Activated naive CD4-positive, alpha-beta T cell treated with anti-CD3 and anti-CD28 coated beads, Interleukin-2, amount 50 U/mL, for 72 hours (primary cell): ENCODE measurements around the gene BRPF1. TPM values are rescaled to one million over a fixed set of nuclear protein-coding genes. Genes with fewer than 3 reads are reported as not detected.
A peak's percentile ranks its signal among the peaks of the same experiment; 100 is the strongest.

Source experiments
- ATAC-seq, 2 donors: fragments of 150-1000 bp; cut with Tn5 transposase; 2 replicates each; pipeline ENCODE4 v1.10.0; 2021; ENCODE audit warnings: mild to moderate bottlenecking in 2 of 2, moderate library complexity in 2 of 2
- DNase-seq, 2 donors: peaks; one replicate each; pipeline ENCODE4 v3.0.0; 2021 to 2022; ENCODE audit warnings: low spot score in 2 of 2
- H3K27ac Mint-ChIP-seq, 2 donors: one replicate each; pipeline ENCODE4 v1.8.0; 2022; ENCODE audit warnings: mild to moderate bottlenecking in 2 of 2, mixed read lengths in 2 of 2
- H3K36me3 Mint-ChIP-seq, 2 donors: one replicate each; pipeline ENCODE4 v1.8.0; 2022; ENCODE audit warnings: mixed read lengths in 2 of 2
- H3K9me3 Mint-ChIP-seq, 2 donors: one replicate each; pipeline ENCODE4 v1.8.0; 2022; ENCODE audit warnings: mixed read lengths in 2 of 2
- total RNA-seq, 2 donors: library from RNA; stranded (reverse); gene quantifications; one replicate each; pipeline ENCODE4 v1.2.3, GENCODE V29; 2022

The BRPF1 gene
- total RNA-seq, 2 donors from 2014 or later = 24.3 to 37.0 TPM

DNA sequence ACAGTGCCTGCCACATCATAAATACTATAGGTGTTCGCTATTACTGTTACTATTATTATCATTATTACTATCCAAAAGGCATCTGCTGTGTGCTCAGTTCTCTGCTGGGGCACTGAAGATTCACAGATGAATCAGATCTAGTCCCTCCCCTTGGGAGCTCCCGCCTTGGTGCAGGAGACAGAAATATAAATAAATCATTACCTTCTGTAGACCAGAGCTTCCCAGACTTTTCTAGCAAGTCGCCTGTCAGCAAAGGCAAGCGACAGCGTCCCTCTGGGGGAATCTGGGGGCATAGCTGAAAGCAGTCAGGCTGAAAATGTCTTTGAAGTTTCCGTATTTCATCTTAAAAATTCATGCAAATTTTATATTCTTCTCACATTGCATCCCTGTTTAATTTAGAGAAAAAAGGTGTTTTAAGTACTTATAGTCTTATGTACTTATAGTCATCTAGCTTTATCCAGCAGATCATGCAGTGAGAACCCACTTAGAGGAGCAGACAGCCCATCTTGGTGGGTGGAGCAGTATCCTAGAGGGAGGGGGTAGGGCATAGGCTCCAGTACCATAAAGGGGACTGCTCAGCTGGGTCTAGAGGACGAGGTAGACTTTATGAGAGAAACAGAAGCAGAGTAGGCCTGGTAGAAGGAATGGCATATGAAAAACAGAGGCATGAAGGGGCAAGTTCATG is 10.4 kb upstream of the BRPF1 start:
- ATAC-seq (no peak), DNase-seq (no peak)
- no peaks in the 10 kb centered on the region for H3K36me3 Mint-ChIP-seq
- H3K9me3 Mint-ChIP-seq = no peaks in the 10 kb centered on the region
- H3K27ac Mint-ChIP-seq = no peak overlapping the region

DNA sequence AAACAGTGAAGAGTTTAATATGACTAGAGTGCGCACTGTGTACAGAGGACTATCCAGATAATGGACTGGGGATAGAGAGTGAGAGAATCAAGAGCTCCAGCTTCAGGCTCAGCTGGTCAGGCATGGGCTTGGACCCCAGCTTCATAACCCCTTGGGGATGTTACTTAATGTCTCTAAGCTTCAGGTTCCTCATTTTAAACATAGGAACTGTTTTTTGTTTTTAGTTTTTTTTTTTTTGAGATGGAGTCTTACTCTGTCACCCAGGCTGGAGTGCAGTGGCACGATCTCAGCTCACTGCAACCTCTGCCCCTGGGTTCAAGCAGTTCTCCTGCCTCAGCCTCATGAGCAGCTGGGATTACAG is 9.9 kb upstream of the BRPF1 start:
- Mint-ChIP-seq H3K9me3 (no peaks in the 10 kb centered on the region), H3K27ac (no peak overlapping the region), H3K36me3 (no peaks in the 10 kb centered on the region)
- no peak for DNase-seq
- no peak for ATAC-seq

DNA sequence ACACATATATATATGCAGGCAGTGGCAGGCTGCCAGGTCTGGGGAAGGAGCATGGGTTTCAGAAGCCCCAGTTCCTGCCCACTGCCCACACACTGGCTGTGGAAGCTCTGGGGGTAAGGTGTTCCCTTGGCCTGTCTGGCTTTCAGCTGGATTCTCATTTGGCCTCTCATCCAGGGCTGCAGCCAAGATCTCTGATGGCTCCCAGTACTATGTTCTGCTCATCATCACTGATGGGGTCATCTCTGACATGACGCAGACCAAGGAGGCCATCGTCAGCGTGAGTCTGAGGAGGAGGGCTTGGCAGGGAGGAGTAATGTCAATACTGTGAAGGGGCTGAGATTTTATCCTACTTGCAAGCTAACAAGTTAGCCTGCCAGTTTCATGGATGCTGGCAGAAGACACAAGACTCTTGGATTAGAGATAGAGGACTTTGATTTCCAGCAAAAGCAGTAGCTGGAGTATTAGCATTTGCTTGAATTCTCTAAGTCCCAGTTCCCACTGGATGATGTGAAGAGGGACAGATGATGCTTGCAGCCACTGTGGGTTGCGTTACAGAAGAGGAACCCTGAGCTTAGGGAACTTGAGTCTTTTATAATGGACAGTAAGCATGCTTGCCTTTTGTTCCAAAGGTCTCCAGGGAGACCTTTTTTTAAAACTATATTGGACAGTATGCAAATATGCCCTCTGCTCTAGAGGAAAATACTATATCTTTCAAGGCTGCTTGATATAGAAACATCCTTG is 5.6 kb upstream of the BRPF1 start:
- ATAC-seq = no peak
- Mint-ChIP-seq H3K27ac (no peak overlapping the region), H3K9me3 (no peaks in the 10 kb centered on the region), H3K36me3 (no peaks in the 10 kb centered on the region)
- no peak for DNase-seq

DNA sequence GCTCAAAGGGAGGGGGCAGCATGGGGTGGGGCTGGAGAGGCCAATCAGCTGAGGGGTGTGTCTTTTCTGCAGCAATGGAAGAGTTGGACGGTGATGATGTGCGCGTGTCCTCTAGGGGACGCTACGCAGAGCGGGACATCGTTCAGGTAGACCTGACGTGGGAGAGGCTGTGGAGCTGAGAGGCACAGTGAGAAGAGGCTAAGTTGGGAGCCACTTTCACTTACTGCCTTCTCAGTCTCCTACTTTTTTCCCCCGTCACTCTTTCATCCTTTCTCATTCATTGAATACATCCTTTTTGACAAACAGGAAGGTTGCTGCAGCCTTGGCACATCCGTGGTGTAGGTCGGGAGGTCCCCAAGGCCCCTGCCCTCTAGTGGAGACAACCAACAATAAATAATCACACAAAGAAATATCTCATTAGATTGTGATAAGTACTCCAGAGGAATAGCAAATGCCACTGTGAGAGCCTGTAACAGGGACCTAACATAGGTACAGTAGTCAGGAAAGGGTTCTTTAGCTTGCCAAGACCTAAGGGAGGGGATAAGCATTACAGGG is 4.4 kb upstream of the BRPF1 start:
- ATAC-seq (peak in 1 of 2 donors; percentile 45), DNase-seq (peak in 1 of 2 donors; percentile 64)
- H3K36me3 Mint-ChIP-seq = no peaks in the 10 kb centered on the region
- peak overlapping the region; percentile 34 to 62 for H3K27ac Mint-ChIP-seq
- no peaks in the 10 kb centered on the region for H3K9me3 Mint-ChIP-seq

DNA sequence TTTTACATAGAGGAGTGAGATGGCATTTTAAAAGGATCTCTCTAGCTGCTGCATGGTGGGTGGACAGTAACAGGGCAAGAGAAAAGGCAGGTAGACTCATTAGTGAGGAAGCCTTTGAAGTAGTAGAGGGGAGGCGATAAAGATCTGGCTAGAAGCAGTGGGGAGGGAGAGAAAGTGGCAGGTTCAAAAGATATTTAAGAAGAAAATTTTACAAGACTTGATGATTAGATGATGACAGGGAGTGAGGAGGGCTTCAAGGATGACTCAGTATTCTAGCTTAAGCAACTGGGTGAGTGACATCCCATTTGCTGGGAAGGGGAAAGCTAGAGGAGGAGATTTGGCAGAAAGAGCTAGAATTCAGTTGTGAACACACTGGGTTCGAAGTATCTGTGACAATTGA is 3.8 kb upstream of the BRPF1 start:
- no peak for DNase-seq
- no peaks in the 10 kb centered on the region for H3K9me3 Mint-ChIP-seq
- ATAC-seq = no peak
- H3K27ac Mint-ChIP-seq = peak overlapping the region in 1 of 2 donors; percentile 62
- peaks cover 0 to 6% of the 10 kb centered on the region in 2 donors for H3K36me3 Mint-ChIP-seq

DNA sequence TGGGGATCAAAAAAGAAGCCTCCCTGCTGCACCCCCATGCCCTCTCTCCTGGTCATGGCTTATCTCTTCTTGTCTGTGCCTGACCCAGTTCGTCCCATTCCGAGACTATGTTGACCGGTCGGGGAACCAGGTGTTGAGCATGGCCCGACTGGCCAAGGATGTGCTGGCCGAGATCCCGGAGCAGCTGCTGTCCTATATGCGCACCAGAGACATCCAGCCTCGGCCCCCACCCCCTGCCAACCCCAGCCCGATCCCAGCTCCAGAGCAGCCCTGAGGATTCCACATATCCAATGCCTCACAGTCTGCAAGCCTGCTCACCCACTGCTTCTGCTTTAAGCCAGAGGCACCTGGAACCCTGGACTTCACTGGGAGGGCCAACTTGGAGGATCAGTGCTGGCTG is 2.1 kb upstream of the BRPF1 start:
- Mint-ChIP-seq H3K9me3 (no peaks in the 10 kb centered on the region), H3K36me3 (peaks cover 2 to 9% of the 10 kb centered on the region in 2 donors), H3K27ac (no peak overlapping the region)
- DNase-seq (no peak), ATAC-seq (no peak)

DNA sequence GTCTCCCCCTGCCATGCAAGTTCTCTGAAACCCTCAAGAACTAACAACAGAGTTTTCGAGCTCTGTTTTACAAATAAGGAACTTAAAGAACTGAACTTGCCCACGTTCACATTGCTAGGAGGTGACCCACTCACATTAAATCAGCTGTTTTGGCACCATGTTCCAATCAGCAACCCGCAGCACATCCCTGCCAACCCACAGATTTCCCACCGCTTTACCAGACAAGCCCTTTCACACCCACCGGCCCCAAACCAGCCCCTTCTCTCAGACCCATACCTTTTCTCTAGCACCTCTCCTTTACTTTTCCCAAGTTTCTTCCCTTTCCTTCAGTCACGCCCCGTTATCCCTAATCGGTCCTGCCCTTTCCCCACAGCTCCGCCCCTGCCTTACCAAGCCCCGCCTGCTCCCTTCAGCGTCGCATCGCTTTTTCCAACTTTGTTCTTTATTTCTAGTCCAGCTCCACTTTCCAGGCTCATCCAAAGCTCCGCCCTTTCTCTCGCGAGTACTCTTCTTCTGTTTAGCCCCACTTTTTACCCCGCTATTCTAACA is 804 bp upstream of the BRPF1 start:
- Mint-ChIP-seq H3K9me3 (no peaks in the 10 kb centered on the region), H3K27ac (peak overlapping the region; percentile 84 to 88), H3K36me3 (peaks cover 9 to 11% of the 10 kb centered on the region in 2 donors)
- ATAC-seq = peak; percentile 52 to 56
- no peak for DNase-seq

DNA sequence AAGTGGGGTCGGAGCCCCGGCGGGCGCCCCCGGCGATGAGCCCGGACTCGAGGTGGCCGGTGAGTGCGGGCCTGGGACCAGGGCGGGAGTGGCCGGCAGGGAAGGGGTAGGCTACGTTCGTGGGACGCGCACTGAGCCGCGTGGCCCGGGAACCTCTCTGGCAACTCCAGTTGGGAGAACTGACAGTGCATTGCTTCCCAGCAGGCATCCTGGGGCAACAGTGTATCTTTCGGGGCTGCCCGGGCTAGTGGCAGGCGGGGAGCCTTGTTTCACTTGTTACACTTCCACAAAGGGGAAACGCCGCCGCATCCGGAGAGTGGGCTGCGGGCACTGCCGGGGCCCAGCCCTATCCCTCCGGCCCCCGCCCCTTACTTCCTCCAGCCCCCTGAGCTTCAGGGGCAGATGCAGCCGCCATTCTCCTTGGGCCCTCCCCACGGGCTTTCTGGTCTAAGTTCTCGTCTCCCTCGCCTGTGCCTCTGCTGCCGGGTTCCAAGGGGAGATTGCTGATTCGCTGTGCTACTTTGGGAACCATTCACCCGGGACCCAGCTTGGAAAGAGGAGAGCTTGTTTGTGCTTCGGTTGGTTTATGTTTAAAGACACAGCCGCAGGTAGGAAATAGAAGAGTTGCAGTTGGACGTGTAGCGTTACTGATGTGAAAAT is 675 bp downstream of the BRPF1 start:
- DNase-seq (peak; percentile 43 to 70), ATAC-seq (peak in 1 of 2 donors; percentile 8)
- Mint-ChIP-seq H3K27ac (peak overlapping the region; percentile 84 to 98), H3K9me3 (no peaks in the 10 kb centered on the region), H3K36me3 (peaks cover 14 to 17% of the 10 kb centered on the region in 2 donors)

DNA sequence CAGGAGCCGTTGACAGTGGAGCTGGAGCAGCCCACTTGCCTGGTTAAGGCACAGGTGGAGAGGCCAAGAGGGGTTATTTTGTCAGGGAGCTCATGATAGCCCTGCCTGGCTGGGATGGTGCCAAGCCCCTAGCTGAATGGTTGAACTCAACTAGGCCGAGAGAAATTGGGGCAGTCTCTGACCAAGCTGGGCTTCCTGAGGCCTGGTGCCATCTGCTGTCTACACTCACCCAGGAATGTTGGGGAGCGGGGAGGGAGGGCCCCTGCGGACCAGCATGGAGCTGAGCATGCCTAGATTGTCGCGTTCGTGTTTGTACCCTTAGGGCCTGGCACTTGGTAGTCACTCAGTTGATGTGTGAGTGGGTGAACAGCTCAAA is 1.2 kb downstream of the BRPF1 start:
- H3K27ac Mint-ChIP-seq = peak overlapping the region; percentile 84 to 98
- no peaks in the 10 kb centered on the region for H3K9me3 Mint-ChIP-seq
- DNase-seq = no peak
- ATAC-seq = no peak
- peaks cover 14 to 17% of the 10 kb centered on the region in 2 donors for H3K36me3 Mint-ChIP-seq

DNA sequence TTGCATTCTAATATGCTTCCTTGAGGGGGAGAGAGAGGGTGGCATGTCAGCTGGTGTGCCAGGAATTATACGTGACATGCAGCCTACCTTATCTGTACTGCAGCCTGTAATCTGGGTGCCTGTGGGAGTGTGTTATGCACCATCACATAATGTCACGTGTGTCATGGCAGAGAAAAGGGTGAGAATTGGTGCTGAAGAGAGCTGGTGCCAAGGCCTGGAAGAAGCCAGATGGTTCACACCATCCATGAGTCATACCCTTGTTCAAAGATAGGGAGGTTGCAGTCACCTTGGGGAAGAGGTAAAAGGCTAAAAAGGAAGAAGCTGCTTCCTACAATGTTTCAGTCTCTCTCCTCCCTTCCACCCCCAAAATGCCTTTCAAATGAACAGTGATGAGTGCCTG is 5.3 kb downstream of the BRPF1 start:
- H3K27ac Mint-ChIP-seq = peak overlapping the region; percentile 45 to 83
- ATAC-seq (peak; percentile 72 to 80), DNase-seq (no peak)
- H3K36me3 Mint-ChIP-seq = peaks cover 22 to 38% of the 10 kb centered on the region in 2 donors
- no peaks in the 10 kb centered on the region for H3K9me3 Mint-ChIP-seq

DNA sequence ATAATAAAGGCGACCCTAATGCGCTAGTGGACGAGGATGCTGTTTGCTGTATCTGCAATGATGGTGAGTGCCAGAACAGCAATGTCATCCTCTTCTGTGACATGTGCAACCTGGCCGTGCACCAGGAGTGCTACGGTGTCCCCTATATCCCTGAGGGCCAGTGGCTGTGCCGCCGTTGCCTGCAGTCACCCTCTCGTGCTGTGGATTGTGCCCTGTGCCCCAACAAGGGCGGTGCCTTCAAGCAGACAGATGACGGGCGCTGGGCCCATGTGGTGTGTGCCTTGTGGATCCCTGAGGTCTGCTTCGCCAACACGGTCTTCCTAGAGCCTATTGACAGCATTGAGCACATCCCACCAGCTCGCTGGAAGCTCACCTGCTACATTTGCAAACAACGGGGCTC is 7.6 kb downstream of the BRPF1 start:
- peak overlapping the region in 1 of 2 donors; percentile 84 for H3K27ac Mint-ChIP-seq
- ATAC-seq (no peak), DNase-seq (no peak)
- peaks cover 22 to 34% of the 10 kb centered on the region in 2 donors for H3K36me3 Mint-ChIP-seq
- no peaks in the 10 kb centered on the region for H3K9me3 Mint-ChIP-seq

DNA sequence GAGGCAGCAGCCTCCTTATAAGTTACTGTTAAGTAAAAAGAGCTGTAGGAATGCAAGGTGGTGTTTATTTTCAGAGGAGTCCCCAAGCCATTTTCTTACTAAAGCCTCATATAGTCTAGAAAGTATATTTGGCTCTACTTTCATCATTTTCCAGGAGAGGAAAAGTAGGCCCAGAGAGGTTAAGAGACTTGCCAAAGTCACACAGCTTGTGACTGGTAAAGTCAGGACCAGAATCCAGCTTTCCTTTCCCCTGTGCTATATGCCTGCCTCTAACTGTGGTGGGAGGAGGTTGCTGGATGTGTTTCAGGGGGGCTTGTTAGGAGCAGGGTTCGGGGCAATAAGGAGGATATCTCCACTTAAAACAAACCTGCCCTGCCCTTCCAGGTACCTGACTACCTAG is 11.0 kb downstream of the BRPF1 start:
- Mint-ChIP-seq H3K36me3 (peaks cover 15 to 30% of the 10 kb centered on the region in 2 donors), H3K9me3 (no peaks in the 10 kb centered on the region), H3K27ac (peak overlapping the region in 1 of 2 donors; percentile 7)
- no peak for ATAC-seq
- DNase-seq = no peak

DNA sequence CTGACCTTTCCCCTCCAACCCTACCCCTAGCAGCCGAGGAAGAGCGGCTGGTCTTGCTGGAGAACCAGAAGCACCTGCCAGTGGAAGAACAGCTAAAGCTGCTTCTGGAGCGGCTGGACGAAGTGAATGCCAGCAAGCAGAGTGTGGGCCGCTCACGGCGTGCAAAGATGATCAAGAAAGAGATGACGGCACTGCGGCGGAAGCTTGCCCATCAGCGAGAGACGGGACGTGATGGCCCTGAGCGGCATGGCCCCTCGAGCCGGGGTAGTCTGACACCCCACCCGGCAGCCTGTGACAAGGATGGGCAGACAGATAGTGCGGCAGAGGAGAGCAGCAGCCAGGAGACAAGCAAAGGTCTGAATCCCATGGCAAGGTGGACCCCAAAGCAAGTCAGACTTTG is 12.0 kb downstream of the BRPF1 start:
- Mint-ChIP-seq H3K36me3 (peaks cover 17 to 23% of the 10 kb centered on the region in 2 donors), H3K27ac (no peak overlapping the region), H3K9me3 (no peaks in the 10 kb centered on the region)
- ATAC-seq (no peak), DNase-seq (no peak)

DNA sequence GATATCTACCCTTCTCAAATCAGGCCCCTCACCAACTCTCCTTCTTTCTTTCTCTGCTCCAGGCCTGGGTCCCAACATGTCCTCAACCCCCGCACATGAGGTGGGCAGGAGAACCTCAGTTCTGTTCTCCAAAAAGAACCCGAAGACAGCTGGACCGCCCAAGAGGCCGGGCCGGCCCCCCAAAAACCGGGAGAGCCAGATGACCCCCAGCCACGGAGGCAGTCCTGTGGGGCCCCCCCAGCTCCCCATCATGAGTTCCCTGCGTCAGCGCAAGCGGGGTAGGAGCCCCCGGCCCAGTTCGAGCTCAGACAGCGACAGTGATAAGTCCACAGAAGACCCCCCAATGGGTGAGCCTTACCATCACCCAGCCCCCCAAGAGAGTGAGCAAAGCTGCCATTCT is 12.6 kb downstream of the BRPF1 start:
- DNase-seq (no peak), ATAC-seq (no peak)
- no peaks in the 10 kb centered on the region for H3K9me3 Mint-ChIP-seq
- peaks cover 19 to 21% of the 10 kb centered on the region in 2 donors for H3K36me3 Mint-ChIP-seq
- H3K27ac Mint-ChIP-seq = peak overlapping the region in 1 of 2 donors; percentile 73

DNA sequence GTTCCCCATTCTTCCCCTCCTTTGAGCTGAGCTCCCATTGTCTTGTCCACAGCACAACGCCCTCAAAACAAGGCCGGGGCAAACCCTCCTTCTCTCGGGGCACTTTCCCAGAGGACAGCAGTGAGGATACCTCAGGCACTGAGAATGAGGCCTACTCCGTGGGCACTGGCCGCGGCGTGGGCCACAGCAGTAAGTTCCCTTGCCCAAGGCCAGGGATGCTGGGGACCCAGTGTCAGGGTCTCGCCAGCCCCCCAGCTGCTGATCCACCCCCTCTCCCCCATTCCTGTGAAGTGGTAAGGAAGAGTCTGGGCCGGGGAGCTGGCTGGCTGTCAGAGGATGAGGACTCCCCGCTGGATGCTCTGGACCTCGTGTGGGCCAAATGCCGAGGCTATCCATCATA is 14.0 kb downstream of the BRPF1 start:
- ATAC-seq = no peak
- Mint-ChIP-seq H3K9me3 (no peaks in the 10 kb centered on the region), H3K27ac (peak overlapping the region; percentile 21 to 44), H3K36me3 (peaks cover 15 to 18% of the 10 kb centered on the region in 2 donors)
- DNase-seq = no peak

DNA sequence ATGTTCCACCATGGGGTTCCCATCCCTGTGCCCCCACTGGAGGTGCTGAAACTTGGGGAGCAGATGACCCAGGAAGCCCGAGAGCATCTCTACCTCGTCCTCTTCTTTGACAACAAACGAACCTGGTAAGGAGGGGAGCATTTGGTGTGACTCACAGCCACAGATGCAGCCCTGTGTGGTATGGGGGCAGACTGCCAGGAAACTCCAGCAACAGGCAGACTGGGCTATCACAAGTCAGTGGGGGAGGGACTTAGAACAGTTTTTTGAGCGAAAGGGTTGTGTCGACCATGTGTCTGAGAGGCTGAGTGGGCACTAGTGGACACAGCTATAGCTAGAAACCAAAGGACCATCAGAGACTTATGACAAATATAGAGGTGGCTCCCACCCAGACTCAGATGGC is 14.8 kb downstream of the BRPF1 start:
- no peak for ATAC-seq
- Mint-ChIP-seq H3K36me3 (peaks cover 23% of the 10 kb centered on the region in 2 donors), H3K9me3 (no peaks in the 10 kb centered on the region), H3K27ac (peak overlapping the region; percentile 21 to 44)
- DNase-seq = no peak

DNA sequence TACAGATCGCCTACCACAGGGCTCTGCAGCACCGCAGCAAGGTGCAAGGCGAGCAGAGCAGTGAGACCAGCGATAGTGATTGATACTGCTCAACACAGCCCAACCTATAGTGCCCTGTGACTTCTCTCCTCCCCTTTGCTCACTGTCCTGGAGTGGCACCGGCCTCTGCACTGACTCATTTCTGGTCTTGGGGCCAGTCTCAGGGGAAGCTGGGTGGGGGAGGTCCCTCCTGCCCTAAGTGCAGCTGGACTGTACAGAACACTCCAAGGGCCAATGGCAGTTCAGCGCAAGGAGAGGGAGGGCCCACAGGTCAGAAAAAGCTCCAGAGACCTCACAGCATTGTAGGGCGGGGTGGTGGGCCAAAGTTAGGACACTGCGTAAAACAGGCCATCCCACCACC is 15.7 kb downstream of the BRPF1 start:
- peaks cover 31 to 33% of the 10 kb centered on the region in 2 donors for H3K36me3 Mint-ChIP-seq
- peak in 1 of 2 donors; percentile 26 for ATAC-seq
- DNase-seq = no peak
- no peaks in the 10 kb centered on the region for H3K9me3 Mint-ChIP-seq
- peak overlapping the region; percentile 21 to 44 for H3K27ac Mint-ChIP-seq
